MM.1S (cell line): ENCODE results near the gene NYAP2.

Experiments
- DNase-seq: peaks from one replicate; pipeline ENCODE4 v3.0.0-alpha.2; 2015
- H2AFZ ChIP-seq: fragments of 300-600 bp; sonication (generic); 2 replicates; pipeline ENCODE4 v1.6.0; 2016; ENCODE audit warnings: antibody characterized with exemption, low read length
- H3F3A ChIP-seq: fragments of 300-600 bp; sonication (generic); 2 replicates; pipeline ENCODE4 v1.6.1; 2016; ENCODE audit warnings: mild to moderate bottlenecking, antibody characterized with exemption, low read length, moderate library complexity, mixed read lengths; ENCODE audit not compliant: insufficient read depth
- H3K27ac ChIP-seq: fragments of 300-600 bp; sonication (generic); 2 replicates; pipeline ENCODE4 v1.5.1; 2016; ENCODE audit warnings: mild to moderate bottlenecking, low read length
- H3K27me3 ChIP-seq: fragments of 300-600 bp; sonication (generic); replicated peaks from 2 replicates; pipeline ENCODE4 v1.6.0; 2016; ENCODE audit warnings: low read length; ENCODE audit not compliant: insufficient read depth
- H3K36me3 ChIP-seq: fragments of 300-600 bp; sonication (generic); replicated peaks from 2 replicates; pipeline ENCODE4 v1.6.1; 2016; ENCODE audit warnings: mild to moderate bottlenecking, low read length, mixed read lengths; ENCODE audit not compliant: insufficient read depth
- H3K4me1 ChIP-seq: fragments of 300-600 bp; sonication (generic); 2 replicates; pipeline ENCODE4 v1.6.1; 2016; ENCODE audit warnings: low read length, mixed read lengths
- H3K4me2 ChIP-seq: fragments of 300-600 bp; sonication (generic); 2 replicates; pipeline ENCODE4 v1.6.0; 2016; ENCODE audit warnings: low read depth, low read length
- H3K4me3 ChIP-seq: fragments of 300-600 bp; sonication (generic); 2 replicates; pipeline ENCODE4 v1.5.1; 2016; ENCODE audit warnings: low read length, mixed read lengths
- H3K79me2 ChIP-seq: fragments of 300-600 bp; sonication (generic); 2 replicates; pipeline ENCODE4 v1.6.1; 2016; ENCODE audit warnings: mixed run types, low read length, mixed read lengths
- H3K9ac ChIP-seq: fragments of 300-600 bp; sonication (generic); 2 replicates; pipeline ENCODE4 v1.6.1; 2016; ENCODE audit warnings: low read length, mixed read lengths
- H3K9me2 ChIP-seq: fragments of 300-600 bp; sonication (generic); replicated peaks from 2 replicates; pipeline ENCODE4 v1.6.1; 2016; ENCODE audit warnings: mild to moderate bottlenecking, low read length, mixed read lengths; ENCODE audit not compliant: insufficient read depth
- H3K9me3 ChIP-seq: fragments of 300-600 bp; sonication (generic); replicated peaks from 2 replicates; pipeline ENCODE4 v1.6.1; 2016; ENCODE audit warnings: mild to moderate bottlenecking, low read length, mixed read lengths; ENCODE audit not compliant: insufficient read depth
- H4K20me1 ChIP-seq: fragments of 300-600 bp; sonication (generic); 2 replicates; pipeline ENCODE4 v1.6.1; 2016; ENCODE audit warnings: mild to moderate bottlenecking, low read length, moderate library complexity, mixed read lengths; ENCODE audit not compliant: insufficient read depth
- EZH2 ChIP-seq: fragments of 300-600 bp; sonication (generic); optimal IDR thresholded peaks from 2 replicates; pipeline ENCODE3; 2017; ENCODE audit warnings: low read depth, mild to moderate bottlenecking, antibody characterized with exemption, low read length, mixed read lengths
- EZH2phosphoT487 ChIP-seq: fragments of 300-600 bp; sonication (generic); IDR thresholded peaks from 2 replicates; pipeline ENCODE4 v1.6.1; 2018; ENCODE audit warnings: antibody characterized with exemption, low read length
- TF ChIP-seq, protein P1 (sequence below): fragments of 300-600 bp; sonication (generic); IDR thresholded peaks from 2 replicates; pipeline ENCODE4 v1.5.1; 2016; ENCODE audit warnings: antibody characterized with exemption, low read length, mixed read lengths

Gene NYAP2

GRCh38 chr2:225438248-225438647 lies 38.7 kb downstream of the NYAP2 start:
- no peak overlapping the region for H3K27ac ChIP-seq
- H3K4me3 ChIP-seq = no peak overlapping the region
- no peaks in the 10 kb centered on the region for H3K27me3 ChIP-seq
- peaks cover 13% of the 10 kb centered on the region for H3K4me1 ChIP-seq
- H3K9ac ChIP-seq = no peak overlapping the region
- H3K4me2 ChIP-seq = no peak overlapping the region
- no peaks in the 10 kb centered on the region for H3K9me2 ChIP-seq
- H2AFZ ChIP-seq = no peak overlapping the region
- no peak for DNase-seq
- H3K9me3 ChIP-seq = no peaks in the 10 kb centered on the region
- no peaks in the 10 kb centered on the region for H3K79me2 ChIP-seq
- H3K36me3 ChIP-seq = no peaks in the 10 kb centered on the region
- H3F3A ChIP-seq = peaks cover 8% of the 10 kb centered on the region
- no peak for TF ChIP-seq EZH2phosphoT487
- H4K20me1 ChIP-seq = no peaks in the 10 kb centered on the region

- DNase-seq = no peak
- Histone ChIP-seq H3K27ac (no peak overlapping the region), H4K20me1 (no peaks in the 10 kb centered on the region), H3K79me2 (no peaks in the 10 kb centered on the region), H3K4me1 (no peaks in the 10 kb centered on the region), H3F3A (no peaks in the 10 kb centered on the region), H3K9me3 (no peaks in the 10 kb centered on the region), H3K36me3 (no peaks in the 10 kb centered on the region), H3K9me2 (no peaks in the 10 kb centered on the region), H3K27me3 (no peaks in the 10 kb centered on the region), H2AFZ (no peak overlapping the region), H3K4me3 (no peak overlapping the region), H3K4me2 (no peak overlapping the region), H3K9ac (no peak overlapping the region)
- TF ChIP-seq, protein P1, sequence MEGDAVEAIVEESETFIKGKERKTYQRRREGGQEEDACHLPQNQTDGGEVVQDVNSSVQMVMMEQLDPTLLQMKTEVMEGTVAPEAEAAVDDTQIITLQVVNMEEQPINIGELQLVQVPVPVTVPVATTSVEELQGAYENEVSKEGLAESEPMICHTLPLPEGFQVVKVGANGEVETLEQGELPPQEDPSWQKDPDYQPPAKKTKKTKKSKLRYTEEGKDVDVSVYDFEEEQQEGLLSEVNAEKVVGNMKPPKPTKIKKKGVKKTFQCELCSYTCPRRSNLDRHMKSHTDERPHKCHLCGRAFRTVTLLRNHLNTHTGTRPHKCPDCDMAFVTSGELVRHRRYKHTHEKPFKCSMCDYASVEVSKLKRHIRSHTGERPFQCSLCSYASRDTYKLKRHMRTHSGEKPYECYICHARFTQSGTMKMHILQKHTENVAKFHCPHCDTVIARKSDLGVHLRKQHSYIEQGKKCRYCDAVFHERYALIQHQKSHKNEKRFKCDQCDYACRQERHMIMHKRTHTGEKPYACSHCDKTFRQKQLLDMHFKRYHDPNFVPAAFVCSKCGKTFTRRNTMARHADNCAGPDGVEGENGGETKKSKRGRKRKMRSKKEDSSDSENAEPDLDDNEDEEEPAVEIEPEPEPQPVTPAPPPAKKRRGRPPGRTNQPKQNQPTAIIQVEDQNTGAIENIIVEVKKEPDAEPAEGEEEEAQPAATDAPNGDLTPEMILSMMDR = no peak
- no peak for TF ChIP-seq EZH2phosphoT487
- TF ChIP-seq EZH2 = no peak
Observed at GRCh38 chr2:225452677-225453076, 53.2 kb downstream of the NYAP2 start.

DNA sequence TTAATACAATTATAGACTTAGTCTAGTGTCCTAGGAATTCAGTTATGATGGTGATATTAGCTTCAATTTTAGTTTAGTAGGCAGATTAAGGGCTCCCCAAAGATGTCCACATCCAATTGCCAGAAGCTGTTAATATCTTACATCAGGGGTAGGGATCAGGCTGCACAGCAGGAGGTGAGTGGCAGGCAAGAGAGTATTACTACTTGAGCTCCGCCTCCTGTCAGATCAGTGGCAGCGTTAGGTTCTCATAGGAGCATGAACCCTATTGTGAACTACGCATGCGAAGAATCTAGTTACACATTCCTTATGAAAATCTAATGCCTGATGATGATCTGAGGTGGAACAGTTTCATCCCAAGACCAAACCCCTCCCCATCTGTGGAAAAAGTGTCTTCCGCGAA lies 54.9 kb downstream of the NYAP2 start:
- Histone ChIP-seq H3K27ac (no peak overlapping the region), H3K9me3 (no peaks in the 10 kb centered on the region)
- TF ChIP-seq EZH2 = no peak
- TF ChIP-seq, protein P1 = no peak
- TF ChIP-seq EZH2phosphoT487 = no peak

DNA sequence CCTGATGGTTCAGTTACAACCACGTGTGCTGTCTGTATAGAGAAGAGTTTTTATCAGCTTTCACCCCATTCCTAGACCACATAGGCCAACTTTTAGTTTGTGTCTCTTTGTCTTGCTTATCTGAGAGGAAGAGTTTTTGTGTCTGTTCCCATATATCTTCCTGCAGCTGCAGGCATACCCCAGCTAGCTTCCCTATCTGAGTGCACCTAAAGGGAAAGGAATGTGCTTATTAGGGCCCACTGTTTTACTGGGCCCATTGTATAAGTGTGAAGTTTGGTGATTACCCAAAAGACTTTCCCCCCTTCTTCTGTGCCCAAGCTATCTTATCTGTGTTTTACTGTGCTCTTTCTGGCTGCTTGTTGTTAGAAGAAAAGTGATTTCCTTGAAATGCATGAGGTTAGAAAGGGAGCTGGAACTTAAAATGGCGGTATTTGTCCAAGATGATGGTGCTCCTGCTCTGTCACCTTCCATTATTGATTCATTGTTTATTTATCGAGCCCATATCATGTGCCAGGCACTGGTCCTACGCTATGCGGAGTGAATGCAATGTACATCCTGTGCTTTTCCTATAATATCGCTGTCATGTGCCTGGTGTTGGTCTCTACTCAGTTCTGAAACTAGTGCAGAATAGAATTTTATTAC lies 57.2 kb downstream of the NYAP2 start:
- H3K27ac ChIP-seq = no peak overlapping the region
- H3K9ac ChIP-seq = no peak overlapping the region
- H3K9me2 ChIP-seq = no peaks in the 10 kb centered on the region
- TF ChIP-seq EZH2phosphoT487 = no peak
- TF ChIP-seq, protein P1 = no peak
- TF ChIP-seq EZH2 = no peak
- no peak overlapping the region for H3K4me2 ChIP-seq
- H3K36me3 ChIP-seq = no peaks in the 10 kb centered on the region
- H4K20me1 ChIP-seq = no peaks in the 10 kb centered on the region
- H2AFZ ChIP-seq = no peak overlapping the region
- no peaks in the 10 kb centered on the region for H3K27me3 ChIP-seq
- no peak for DNase-seq
- no peaks in the 10 kb centered on the region for H3K9me3 ChIP-seq
- H3K4me1 ChIP-seq = peaks cover 9% of the 10 kb centered on the region; the same call in 1 of the 2 replicates
- no peaks in the 10 kb centered on the region for H3K79me2 ChIP-seq
- H3F3A ChIP-seq = no peaks in the 10 kb centered on the region
- no peak overlapping the region for H3K4me3 ChIP-seq

More for the DNA sequence above, 54.9 kb downstream of the NYAP2 start:
- Histone ChIP-seq H3K79me2 (no peaks in the 10 kb centered on the region), H2AFZ (no peak overlapping the region), H3F3A (no peaks in the 10 kb centered on the region), H3K27me3 (no peaks in the 10 kb centered on the region), H3K9ac (no peak overlapping the region), H3K4me2 (no peak overlapping the region), H3K4me3 (no peak overlapping the region), H3K36me3 (no peaks in the 10 kb centered on the region), H4K20me1 (no peaks in the 10 kb centered on the region), H3K4me1 (peaks cover 9% of the 10 kb centered on the region; the same call in 1 of the 2 replicates), H3K9me2 (no peaks in the 10 kb centered on the region)
- DNase-seq = no peak
